Measurements from ENCODE around the gene LRIT3. TPM values are rescaled to one million over a fixed set of nuclear protein-coding genes. Genes with fewer than 3 reads are reported as not detected.

LRIT3 gene
- total and polyA plus RNA-seq, 2 of the 4 experiments (the other 2 are of a cell fraction), result 0.02 TPM; not detected in 1

- Histone ChIP-seq H4K91ac (ENCODE audit: insufficient read depth, low read depth, low read length) (no peak overlapping the region), H3K27ac (ENCODE audit: insufficient read depth, low read length) (no peak overlapping the region), H2BK120ac (ENCODE audit: low read depth, low read length) (no peak overlapping the region), H3K4ac (ENCODE audit: low read depth, low read length) (no peak overlapping the region), H2AK9ac (replicated peaks; ENCODE audit: low read depth, low read length, poor library complexity) (no peak overlapping the region), H3K9ac (ENCODE audit: low read depth, low read length) (no peak overlapping the region), H4K5ac (ENCODE audit: low read depth, low read length) (no peak overlapping the region), H3K4me3 (ENCODE audit: insufficient read depth, low read depth, low read length) (no peak overlapping the region), H3K18ac (ENCODE audit: low read depth, low read length) (no peak overlapping the region), H2BK20ac (ENCODE audit: low read depth, low read length) (no peak overlapping the region), H4K20me1 (ENCODE audit: insufficient read depth, low read length) (no peaks in the 10 kb centered on the region), H3K4me1 (ENCODE audit: control insufficient read depth, insufficient read depth, low read length) (no peaks in the 10 kb centered on the region), H4K8ac (ENCODE audit: low read depth in 2 of 2, low read length in 2 of 2) (no peak overlapping the region), H3K14ac (replicated peaks; ENCODE audit: low read depth, low read length) (no peak overlapping the region), H3K23ac (ENCODE audit: low read depth, low read length) (no peak overlapping the region), H3K4me2 (ENCODE audit: low read depth, low read length) (no peak overlapping the region), H3K9me3 (ENCODE audit: control insufficient read depth, insufficient read depth, low read length) (no peaks in the 10 kb centered on the region), H3K9me1 (ENCODE audit: insufficient read depth, low read length) (no peaks in the 10 kb centered on the region; the same call in 1 of the 2 replicates), H3K56ac (ENCODE audit: extremely low read depth, insufficient read depth, low read length) (no peak overlapping the region), H2BK5ac (ENCODE audit: low read depth, low read length, poor library complexity, severe bottlenecking) (no peak overlapping the region), H3K36me3 (ENCODE audit: control insufficient read depth, insufficient read depth, low read length) (no peaks in the 10 kb centered on the region), H2BK15ac (ENCODE audit: low read depth, low read length) (no peak overlapping the region), H3K27me3 (ENCODE audit: control insufficient read depth, insufficient read depth, low read length) (peaks cover 1% of the 10 kb centered on the region; the same call in 1 of the 2 replicates), H3K79me1 (ENCODE audit: low read depth in 1 of 2, low read length in 2 of 2) (no peaks in the 10 kb centered on the region), H2AK5ac (ENCODE audit: low read depth, low read length) (no peak overlapping the region), H2AFZ (replicated peaks; ENCODE audit: low read length, poor library complexity) (no peak overlapping the region)
- no peak for DNase-seq
- BruUV-seq (replicated peaks), result no TSS peak
- intact Hi-C loops (cut with micrococcal nuclease), result no loop called here
- no CpG with 5 or more reads among the region's 4 CpGs for WGBS, 2 experiments (ENCODE audit: extremely low coverage in 2 of 2, insufficient read length in 1 of 2)
- POLR2A ChIA-PET (ENCODE audit: unreplicated experiment), result no interaction called here
- TF ChIP-seq RFX5 (IDR thresholded peaks at IDR 0.05; ENCODE audit: low read depth, low read length) (no peak), MAZ (IDR thresholded peaks at IDR 0.05; ENCODE audit: borderline replicate concordance, low read depth, low read length) (no peak), BHLHE40 (IDR thresholded peaks at IDR 0.05; ENCODE audit: low read depth, low read length) (no peak), FOS (IDR thresholded peaks at IDR 0.05; ENCODE audit: low read depth, low read length) (no peak), RAD21 (IDR thresholded peaks at IDR 0.05; ENCODE audit: low read length) (no peak), CTCF (conservative IDR thresholded peaks at IDR 0.05; ENCODE audit: low read depth, low read length) (no peak), MXI1 (IDR thresholded peaks at IDR 0.05; ENCODE audit: borderline replicate concordance, low read depth, low read length) (no peak), SMC3 (IDR thresholded peaks at IDR 0.05; ENCODE audit: low read depth, low read length) (no peak), CHD1 (IDR thresholded peaks at IDR 0.05; ENCODE audit: low read depth, low read length) (no peak), ELK1 (IDR thresholded peaks at IDR 0.05; ENCODE audit: borderline replicate concordance, low read depth, low read length) (no peak), NFE2L2 (IDR thresholded peaks at IDR 0.05; ENCODE audit: low read depth, low read length) (no peak)
- dilution Hi-C loops (cut with HindIII; ENCODE audit: low sequenced_read_pairs, unreplicated experiment), result no loop called here
- in situ Hi-C loops (cut with MboI; ENCODE audit: low sequenced_read_pairs), result no loop called here
- ATAC-seq (ENCODE audit: low read depth), result no peak
- CTCF ChIA-PET, result no interaction called here
These were observed 46.7 kb upstream of the LRIT3 start for GRCh38 chr4:109801099-109801789.
